ENCODE data around the gene KCNK10. TPM values are rescaled to one million over a fixed set of nuclear protein-coding genes. Genes with fewer than 3 reads are reported as not detected.

The KCNK10 gene
- polyA plus RNA-seq, 1 of the 3 experiments (the other 2 are of a cell fraction): not detected

GRCh38 chr14:88266474-88266873, 56.6 kb downstream of the KCNK10 start:
- Histone ChIP-seq H3K27ac (ENCODE audit: low read depth in 2 of 2, low read length in 1 of 2) (no peak overlapping the region), H2AFZ (ENCODE audit: low read depth) (no peak overlapping the region), H3K4me1 (ENCODE audit: control insufficient read depth in 1 of 2, insufficient read depth in 2 of 2, low read depth in 1 of 2, low read length in 1 of 2) (no peaks in the 10 kb centered on the region), H3K4me3 (ENCODE audit: low read depth in 2 of 2, low read length in 1 of 2) (no peak overlapping the region), H4K20me1 (ENCODE audit: insufficient read depth) (no peaks in the 10 kb centered on the region), H3K27me3 (ENCODE audit: insufficient read depth) (no peaks in the 10 kb centered on the region), H3K9ac (no peak overlapping the region), H3K79me2 (ENCODE audit: insufficient read depth) (no peaks in the 10 kb centered on the region), H3F3A (replicated peaks; ENCODE audit: insufficient read depth) (no peaks in the 10 kb centered on the region), H3K4me2 (no peak overlapping the region), H3K9me2 (no peaks in the 10 kb centered on the region), H3K9me3 (no peaks in the 10 kb centered on the region), H3K36me3 (replicated peaks in 1 of 2; ENCODE audit: control insufficient read depth in 1 of 2, insufficient read depth in 2 of 2, low read length in 1 of 2) (no peaks in the 10 kb centered on the region)
- no peak for DNase-seq
- ChIA-PET CTCF (no interaction called here), POLR2A (no interaction called here)
- 38% methylated on average over 1 of the region's 2 CpGs for WGBS (ENCODE audit: low lambda C conversion rate)
- TF ChIP-seq FOXM1 (IDR thresholded peaks at IDR 0.05; ENCODE audit: low read depth) (no peak), FOXJ3 (CRISPR knock-in tag; IDR thresholded peaks at IDR 0.05) (no peak), ELF1 (IDR thresholded peaks at IDR 0.05) (no peak), ZBTB33 (IDR thresholded peaks at IDR 0.05; ENCODE audit: borderline replicate concordance, low read depth) (no peak), MAX (IDR thresholded peaks at IDR 0.05; ENCODE audit: low read depth) (no peak), MXI1 (IDR thresholded peaks at IDR 0.05; ENCODE audit: low read depth, low read length) (no peak), YY1 (IDR thresholded peaks at IDR 0.05; ENCODE audit: low read depth) (no peak), JUND (IDR thresholded peaks at IDR 0.05) (no peak), RXRA (IDR thresholded peaks at IDR 0.05; ENCODE audit: borderline replicate concordance, low read depth) (no peak)

GRCh38 chr14:88264116-88264515, 59.0 kb downstream of the KCNK10 start:
- H3K79me2 ChIP-seq (ENCODE audit: insufficient read depth): no peaks in the 10 kb centered on the region
- no peaks in the 10 kb centered on the region for H3K4me1 ChIP-seq (ENCODE audit: control insufficient read depth in 1 of 2, insufficient read depth in 2 of 2, low read depth in 1 of 2, low read length in 1 of 2)
- no peak overlapping the region for H3K9ac ChIP-seq
- ChIA-PET CTCF (interaction anchor here (0.6 kb wide), 1 partner anchor 1270 kb away, joined by 3 read pairs; no protein-coding TSS in a partner anchor), POLR2A (no interaction called here)
- H3K27me3 ChIP-seq (ENCODE audit: insufficient read depth): no peaks in the 10 kb centered on the region
- no peaks in the 10 kb centered on the region for H3K9me3 ChIP-seq
- H3F3A ChIP-seq (replicated peaks; ENCODE audit: insufficient read depth): no peaks in the 10 kb centered on the region
- H2AFZ ChIP-seq (ENCODE audit: low read depth): no peak overlapping the region
- no peak for DNase-seq
- H3K27ac ChIP-seq (ENCODE audit: low read depth in 2 of 2, low read length in 1 of 2): no peak overlapping the region
- H3K36me3 ChIP-seq (replicated peaks in 1 of 2; ENCODE audit: control insufficient read depth in 1 of 2, insufficient read depth in 2 of 2, low read length in 1 of 2): no peaks in the 10 kb centered on the region
- H3K9me2 ChIP-seq: no peaks in the 10 kb centered on the region
- WGBS (ENCODE audit: low lambda C conversion rate): 44% methylated on average over 6 of the region's 6 CpGs
- H3K4me2 ChIP-seq: no peak overlapping the region
- no peak overlapping the region for H3K4me3 ChIP-seq (ENCODE audit: low read depth in 2 of 2, low read length in 1 of 2)
- TF ChIP-seq MAX (IDR thresholded peaks at IDR 0.05; ENCODE audit: low read depth) (no peak), CTCF (IDR thresholded peaks at IDR 0.05) (no peak), USF1 (IDR thresholded peaks at IDR 0.05; ENCODE audit: borderline replicate concordance, low read depth) (no peak), IRF3 (IDR thresholded peaks at IDR 0.05; ENCODE audit: low read depth, low read length) (no peak), NRF1 (IDR thresholded peaks at IDR 0.05; ENCODE audit: low read depth, low read length) (no peak), RCOR1 (IDR thresholded peaks at IDR 0.05; ENCODE audit: low read length) (no peak), ELF1 (IDR thresholded peaks at IDR 0.05) (no peak), TAF1 (IDR thresholded peaks at IDR 0.05; ENCODE audit: borderline replicate concordance, low read depth, low read length) (no peak), GABPA (IDR thresholded peaks at IDR 0.05; ENCODE audit: low read depth) (no peak), TCF12 (IDR thresholded peaks at IDR 0.05) (no peak), RFX5 (IDR thresholded peaks at IDR 0.05; ENCODE audit: low read length) (no peak), FOXJ3 (CRISPR knock-in tag; IDR thresholded peaks at IDR 0.05) (no peak), PBX3 (IDR thresholded peaks at IDR 0.05) (no peak)
- no peaks in the 10 kb centered on the region for H4K20me1 ChIP-seq (ENCODE audit: insufficient read depth)

Data from SK-N-SH (cell line).